Upper lobe of left lung (tissue), 6 donors: Measurements from ENCODE around the gene ADCY9. TPM values are rescaled to one million over a fixed set of nuclear protein-coding genes. Genes with fewer than 3 reads are reported as not detected.
"Not testable (repeated sequence)": the region's sequence is repeated elsewhere in the genome, so short reads cannot be mapped to it uniquely, and the experiment has no call there.

ENCODE experiments used
- ATAC-seq, 2 donors: fragments of 200-7000 bp; cut with Tn5 transposase; one replicate each; pipeline ENCODE4 v1.9.1; 2022; ENCODE audit warnings: mild to moderate bottlenecking in 2 of 2, moderate library complexity in 2 of 2; ENCODE audit not compliant: low FRiP score in 2 of 2
- DNase-seq, 2 donors: peaks; one replicate each; pipeline ENCODE4 v3.0.0-alpha.2; 2019 to 2020
- H3K27ac ChIP-seq, 4 donors: fragments of 200-600 bp; sonication (generic); one replicate each; pipeline ENCODE4 v1.5.1; 2016 to 2019
- H3K27me3 ChIP-seq, 4 donors: fragments of 200-600 bp; sonication (generic); one replicate each; pipeline ENCODE4 v1.5.1; 2017 to 2019
- H3K36me3 ChIP-seq, 4 donors: fragments of 200-600 bp; sonication (generic); one replicate each; pipeline ENCODE4 v1.5.1; 2016 to 2019
- H3K4me1 ChIP-seq, 4 donors: fragments of 200-600 bp; sonication (generic); one replicate each; pipeline ENCODE4 v1.5.1; 2018 to 2019
- H3K4me3 ChIP-seq, 4 donors: fragments of 200-600 bp; sonication (generic); one replicate each; pipeline ENCODE4 v1.5.1; 2017 to 2019; ENCODE audit warnings: mild to moderate bottlenecking in 2 of 4, moderate library complexity in 1 of 4
- H3K9me3 ChIP-seq, 4 donors: fragments of 200-600 bp; sonication (generic); one replicate each; pipeline ENCODE4 v1.5.1; 2018 to 2019
- EP300 ChIP-seq, 4 donors: sonication (generic); formaldehyde crosslinking; IDR thresholded peaks; one replicate each; pipeline ENCODE4 v1.5.1; 2017; ENCODE audit warnings: antibody characterized with exemption in 4 of 4, control low read depth in 2 of 4
- POLR2A ChIP-seq, 4 donors: fragments of 450-650 bp; IDR thresholded peaks; one replicate each; pipeline ENCODE4 v1.5.1; 2016 to 2017; ENCODE audit warnings: antibody characterized with exemption in 4 of 4, mild to moderate bottlenecking in 2 of 4
- POLR2AphosphoS5 ChIP-seq, 2 donors: sonication (generic); formaldehyde crosslinking; IDR thresholded peaks; one replicate each; pipeline ENCODE4 v1.5.1; 2017; ENCODE audit warnings: antibody characterized with exemption in 2 of 2
- WGBS, 2 donors: methylation state at CpG; one replicate each; pipeline ENCODE4 v1.1.5; 2017 to 2018; 5-methylcytosine and 5-hydroxymethylcytosine counted together
- total RNA-seq, 6 donors: library from RNA; depleted of rRNA in 4 of 6; stranded (reverse); fragments of >200 nt in 4 of 6; gene quantifications; one replicate each; pipeline versions ENCODE4 v1.1.0 to v1.2.1, GENCODE V29; 2016 to 2021
- TF ChIP-seq, protein P1 (sequence below), 6 experiments: fragments of 450-650 bp in 4 of 6; fragments of 200-600 bp in 2 of 6; sonication (generic) in 2 of 6; IDR thresholded peaks; one replicate each; pipeline ENCODE4 v1.5.1; 2016 to 2019; ENCODE audit warnings: antibody characterized with exemption in 6 of 6
- donor health status: DM: no; HTN: no; CAD: no; lungs with moderate emphysema.
- donor health status: DM: no; HTN: yes; CAD: no; lungs with severe emphysema.

ADCY9 gene
- total RNA-seq, 6 donors from 2014 or later = 46.0 to 80.7 (median 68.4) TPM

DNA sequence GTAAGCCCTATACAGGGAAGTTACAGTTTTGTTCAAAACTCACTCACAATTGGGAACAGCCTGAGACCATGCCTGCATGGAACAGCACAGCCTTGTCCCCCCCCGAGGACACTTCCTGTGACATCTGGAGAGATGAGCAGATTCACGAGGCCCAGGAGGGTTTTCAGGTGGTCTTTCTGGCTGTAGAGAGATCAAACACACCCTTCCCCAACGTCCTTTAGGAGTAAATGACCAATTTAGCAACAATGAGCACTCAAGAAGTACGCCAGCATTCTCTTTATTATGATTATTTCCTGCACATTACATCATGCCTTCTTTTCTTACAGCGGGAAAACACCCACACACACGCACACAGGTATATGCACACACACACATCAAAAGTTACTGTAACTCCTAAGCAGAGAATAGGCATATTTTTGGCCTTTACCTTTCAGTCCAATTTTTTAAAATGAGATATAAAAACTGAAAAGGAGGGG, 39.0 kb downstream of the ADCY9 start:
- H3K36me3 ChIP-seq = no peaks in the 10 kb centered on the region
- no peak overlapping the region for H3K27ac ChIP-seq
- H3K4me3 ChIP-seq = no peak overlapping the region
- no peaks in the 10 kb centered on the region for H3K9me3 ChIP-seq
- no peaks in the 10 kb centered on the region for H3K27me3 ChIP-seq
- TF ChIP-seq POLR2AphosphoS5 (IDR thresholded peaks at IDR 0.05) (no peak), POLR2A (IDR thresholded peaks at IDR 0.05) (no peak)
- H3K4me1 ChIP-seq = no peaks in the 10 kb centered on the region
- no peak for ATAC-seq
- 68 to 87% methylated on average over 6 of the region's 6 CpGs for WGBS, 2 donors
- no peak for DNase-seq

DNA sequence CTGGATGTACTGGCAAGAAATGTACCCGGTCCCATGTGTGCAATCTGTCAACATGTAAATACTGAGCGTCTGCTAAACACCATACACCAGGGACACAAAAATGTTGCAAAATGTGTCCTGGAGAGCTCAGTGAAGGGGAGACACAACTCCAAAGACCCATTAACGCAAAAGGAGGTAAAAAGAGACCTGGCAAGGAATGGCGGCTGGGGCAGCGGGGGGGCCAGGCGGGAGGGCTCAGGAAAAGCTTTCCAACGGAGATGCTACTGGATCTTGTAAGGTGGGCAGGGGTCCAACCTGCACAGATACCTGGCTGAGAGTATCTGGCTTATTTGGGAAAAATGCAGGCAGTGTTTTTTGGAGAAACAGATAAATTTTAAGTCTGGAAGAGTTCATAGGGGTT, 40.7 kb downstream of the ADCY9 start:
- no peak overlapping the region for H3K4me3 ChIP-seq
- no peaks in the 10 kb centered on the region for H3K27me3 ChIP-seq
- no peaks in the 10 kb centered on the region for H3K36me3 ChIP-seq
- H3K27ac ChIP-seq = no peak overlapping the region
- H3K9me3 ChIP-seq = no peaks in the 10 kb centered on the region
- DNase-seq (peak in 1 of 2 donors; percentile 47), ATAC-seq (no peak)
- WGBS, 2 donors = 98 to 99% methylated on average over 7 of the region's 7 CpGs
- no peaks in the 10 kb centered on the region for H3K4me1 ChIP-seq
- TF ChIP-seq EP300 (IDR thresholded peaks at IDR 0.05) (no peak), POLR2AphosphoS5 (IDR thresholded peaks at IDR 0.05) (no peak), POLR2A (IDR thresholded peaks at IDR 0.05) (no peak)
- TF ChIP-seq, protein P1, sequence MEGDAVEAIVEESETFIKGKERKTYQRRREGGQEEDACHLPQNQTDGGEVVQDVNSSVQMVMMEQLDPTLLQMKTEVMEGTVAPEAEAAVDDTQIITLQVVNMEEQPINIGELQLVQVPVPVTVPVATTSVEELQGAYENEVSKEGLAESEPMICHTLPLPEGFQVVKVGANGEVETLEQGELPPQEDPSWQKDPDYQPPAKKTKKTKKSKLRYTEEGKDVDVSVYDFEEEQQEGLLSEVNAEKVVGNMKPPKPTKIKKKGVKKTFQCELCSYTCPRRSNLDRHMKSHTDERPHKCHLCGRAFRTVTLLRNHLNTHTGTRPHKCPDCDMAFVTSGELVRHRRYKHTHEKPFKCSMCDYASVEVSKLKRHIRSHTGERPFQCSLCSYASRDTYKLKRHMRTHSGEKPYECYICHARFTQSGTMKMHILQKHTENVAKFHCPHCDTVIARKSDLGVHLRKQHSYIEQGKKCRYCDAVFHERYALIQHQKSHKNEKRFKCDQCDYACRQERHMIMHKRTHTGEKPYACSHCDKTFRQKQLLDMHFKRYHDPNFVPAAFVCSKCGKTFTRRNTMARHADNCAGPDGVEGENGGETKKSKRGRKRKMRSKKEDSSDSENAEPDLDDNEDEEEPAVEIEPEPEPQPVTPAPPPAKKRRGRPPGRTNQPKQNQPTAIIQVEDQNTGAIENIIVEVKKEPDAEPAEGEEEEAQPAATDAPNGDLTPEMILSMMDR (IDR thresholded peaks at IDR 0.05) = no peak

DNA sequence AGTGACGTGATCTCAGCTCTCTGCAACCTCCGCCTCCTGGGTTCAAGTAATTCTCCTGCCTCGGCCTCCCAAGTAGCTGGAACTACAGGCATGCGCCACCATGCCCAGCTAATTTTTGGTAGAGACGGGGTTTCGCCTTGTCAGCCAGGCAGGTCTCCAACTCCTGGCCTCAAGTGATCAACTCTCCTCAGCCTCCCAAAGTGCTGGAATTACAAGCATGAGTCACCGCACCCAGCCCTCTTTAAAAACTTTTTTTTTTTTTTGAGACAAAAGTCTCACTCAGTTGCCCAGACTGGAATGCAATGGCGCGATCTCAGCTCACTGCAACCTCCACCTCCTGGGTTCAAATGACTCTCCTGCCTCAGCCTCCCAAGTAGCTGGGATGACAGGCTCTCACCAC, 43.1 kb downstream of the ADCY9 start:
- H3K27ac ChIP-seq, H3K4me3 ChIP-seq, DNase-seq, H3K36me3 ChIP-seq, H3K9me3 ChIP-seq, H3K4me1 ChIP-seq, H3K27me3 ChIP-seq: not testable (repeated sequence)
- peak in 1 of 2 donors; percentile 17 for ATAC-seq
- 83 to 89% methylated on average over 9 of the region's 9 CpGs for WGBS, 2 donors

DNA sequence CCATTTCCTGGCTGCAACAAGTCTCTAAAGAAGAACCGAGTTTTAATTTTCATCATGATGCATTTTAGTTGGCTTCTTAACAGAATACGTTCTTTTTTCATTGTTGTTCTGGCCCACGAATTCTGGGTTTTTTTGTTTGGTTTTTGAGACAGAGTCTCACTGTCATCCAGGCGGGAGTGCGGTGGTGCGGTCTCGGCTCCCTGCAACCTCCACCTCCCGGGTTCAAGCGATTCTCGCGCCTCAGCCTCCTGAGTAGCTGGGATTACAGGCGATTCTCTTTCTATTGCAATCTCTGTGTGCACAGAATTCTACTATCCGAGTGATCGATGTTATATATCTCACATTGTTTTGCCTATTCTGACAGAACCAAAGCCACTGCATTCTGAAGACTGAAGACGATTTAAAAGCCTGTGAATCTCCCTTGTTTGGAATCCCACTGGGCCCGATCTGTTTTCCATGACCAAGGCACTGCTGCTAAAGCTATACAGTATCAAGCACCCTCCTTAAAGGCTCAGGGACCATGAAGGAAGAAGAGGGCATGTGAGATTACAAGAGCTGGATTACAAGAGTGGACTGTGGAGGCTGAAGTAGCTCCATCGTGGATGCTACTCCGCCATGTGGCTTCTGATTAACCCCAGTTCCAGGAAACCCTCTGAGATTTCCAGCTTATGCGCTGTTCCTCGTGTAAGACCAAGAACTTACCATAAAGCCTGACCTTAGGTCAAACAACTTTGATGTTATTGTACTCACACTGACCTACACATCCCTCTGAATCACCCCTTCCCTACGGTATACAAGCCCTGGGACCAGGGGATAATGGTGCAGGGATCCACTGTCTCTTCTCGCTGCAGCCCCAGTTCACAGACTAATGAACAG, 44.3 kb downstream of the ADCY9 start:
- Histone ChIP-seq H3K27me3 (no peaks in the 10 kb centered on the region), H3K4me1 (peaks cover 0 to 5% (median 2%) of the 10 kb centered on the region in 4 donors), H3K9me3 (no peaks in the 10 kb centered on the region), H3K36me3 (no peaks in the 10 kb centered on the region), H3K27ac (no peak overlapping the region), H3K4me3 (no peak overlapping the region)
- TF ChIP-seq POLR2AphosphoS5 (IDR thresholded peaks at IDR 0.05) = no peak
- no peak for TF ChIP-seq EP300 (IDR thresholded peaks at IDR 0.05)
- TF ChIP-seq, protein P1 (IDR thresholded peaks at IDR 0.05) = no peak
- no peak for TF ChIP-seq POLR2A (IDR thresholded peaks at IDR 0.05)
- ATAC-seq (no peak), DNase-seq (no peak)
- 86 to 88% methylated on average over 22 of the region's 22 CpGs for WGBS, 2 donors

DNA sequence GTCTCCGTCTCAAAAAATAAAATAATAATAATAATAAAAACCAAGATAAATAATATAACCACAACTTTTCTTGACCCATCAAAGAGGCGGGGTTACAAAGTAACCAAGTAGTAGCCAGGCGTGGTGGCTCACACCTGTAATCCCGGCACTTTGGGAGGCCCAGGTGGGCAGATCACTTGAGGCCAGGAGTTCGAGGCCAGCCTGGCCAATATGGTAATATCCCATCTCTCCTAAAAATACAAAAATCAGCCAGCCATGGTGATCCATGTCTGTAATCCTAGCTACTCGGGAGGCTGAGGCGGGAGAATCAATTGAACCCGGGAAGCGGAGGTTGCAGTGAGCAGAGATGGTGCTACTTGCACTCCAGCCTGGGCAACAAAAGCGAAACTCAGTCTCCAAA, 45.3 kb downstream of the ADCY9 start:
- DNase-seq (no peak), ATAC-seq (no peak)
- TF ChIP-seq POLR2A (IDR thresholded peaks at IDR 0.05) (no peak), POLR2AphosphoS5 (IDR thresholded peaks at IDR 0.05) (no peak)
- Histone ChIP-seq H3K9me3 (no peaks in the 10 kb centered on the region), H3K4me1 (peaks cover 0 to 8% (median 3%) of the 10 kb centered on the region in 4 donors), H3K4me3 (no peak overlapping the region), H3K36me3 (no peaks in the 10 kb centered on the region), H3K27ac (no peak overlapping the region), H3K27me3 (no peaks in the 10 kb centered on the region)
- WGBS, 2 donors = 95 to 98% methylated on average over 6 to 10 of the region's 10 CpGs

DNA sequence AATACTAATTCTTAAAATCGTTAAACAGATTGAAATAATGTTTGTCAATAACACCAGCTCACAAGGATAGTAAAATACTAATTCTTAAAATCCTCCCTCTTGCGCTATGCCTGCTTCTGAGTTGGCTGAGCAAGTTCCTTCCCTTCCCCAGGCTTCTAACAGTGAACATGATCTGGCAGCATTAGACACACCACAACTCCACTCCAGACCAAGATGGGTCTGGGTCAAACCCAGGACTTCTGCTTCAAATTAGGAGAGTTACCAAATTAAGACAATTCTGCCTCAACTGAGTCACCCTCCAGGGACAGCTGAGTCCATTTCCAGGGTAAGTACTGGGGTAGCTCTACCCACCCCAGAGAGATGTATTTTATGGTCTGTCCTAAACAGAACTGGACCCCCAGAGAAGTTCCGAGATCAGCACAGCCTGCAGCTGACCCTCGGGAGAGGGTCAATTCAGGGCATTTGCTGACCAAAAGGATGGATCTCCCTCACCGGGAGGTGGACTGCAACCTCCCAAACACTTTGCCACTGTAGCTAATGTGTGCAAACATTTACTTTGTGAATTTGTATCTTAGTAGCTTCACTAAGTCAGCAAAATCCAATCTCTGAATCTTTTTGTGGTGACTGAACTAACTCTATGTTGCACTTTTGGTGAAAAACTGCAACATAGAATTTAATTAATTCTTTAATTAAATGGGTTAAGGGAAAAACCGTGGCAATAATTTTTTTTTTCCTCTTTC, 48.8 kb downstream of the ADCY9 start:
- TF ChIP-seq, protein P1 (IDR thresholded peaks at IDR 0.05) = no peak
- TF ChIP-seq POLR2A (IDR thresholded peaks at IDR 0.05) (no peak), EP300 (IDR thresholded peaks at IDR 0.05) (no peak), POLR2AphosphoS5 (IDR thresholded peaks at IDR 0.05) (no peak)
- H3K4me3 ChIP-seq = no peak overlapping the region
- no peaks in the 10 kb centered on the region for H3K27me3 ChIP-seq
- peak in 1 of 2 donors; percentile 78 for ATAC-seq
- peaks cover 0 to under 1% (median under 1%) of the 10 kb centered on the region in 4 donors for H3K9me3 ChIP-seq
- H3K36me3 ChIP-seq = no peaks in the 10 kb centered on the region
- DNase-seq = no peak
- no peak overlapping the region for H3K27ac ChIP-seq
- peaks cover 0 to 16% (median 4%) of the 10 kb centered on the region in 4 donors for H3K4me1 ChIP-seq
- WGBS, 2 donors = 71 to 81% methylated on average over 5 to 6 of the region's 6 CpGs
